Measurements from ENCODE around the gene DHRSX. TPM values are rescaled to one million over a fixed set of nuclear protein-coding genes. Genes with fewer than 3 reads are reported as not detected.
A peak's percentile ranks its signal among the peaks of the same experiment; 100 is the strongest.
"Not testable (repeated sequence)": the region's sequence is repeated elsewhere in the genome, so short reads cannot be mapped to it uniquely, and the experiment has no call there.

Gene DHRSX
- total and polyA plus RNA-seq, 11 donors, result 14.6 to 36.1 (median 24.1) TPM

DNA sequence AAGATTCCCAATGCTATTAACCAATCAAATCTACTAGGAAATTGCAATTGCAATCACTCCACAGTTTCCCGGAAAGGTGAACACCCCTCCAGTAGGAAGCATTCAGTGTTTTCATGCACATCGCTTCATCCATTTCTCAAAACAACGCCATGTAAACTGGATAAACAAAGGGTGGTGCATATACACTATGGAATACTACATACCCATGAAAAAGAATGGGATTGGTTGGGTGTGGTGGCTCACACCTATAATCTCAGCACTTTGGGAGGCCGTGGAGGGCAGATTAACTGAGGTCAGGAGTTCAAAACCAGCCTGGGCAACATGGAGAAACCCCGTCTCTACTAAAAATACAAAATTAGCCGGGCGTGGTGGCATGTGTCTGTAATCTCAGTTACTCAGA, 29.1 kb downstream of the DHRSX start:
- Histone ChIP-seq H3K27ac (no peak overlapping the region), H3K36me3 (peaks cover 0 to 7% (median 0%) of the 10 kb centered on the region in 9 donors), H3K27me3 (no peaks in the 10 kb centered on the region), H3K4me3 (no peak overlapping the region), H3K4me1 (peaks cover 0 to 5% (median 0%) of the 10 kb centered on the region in 12 donors), H3K9me3 (no peaks in the 10 kb centered on the region)
- ATAC-seq (no peak), DNase-seq (no peak)
- WGBS, 4 donors, result 91 to 99% (median 92%) methylated on average over 7 of the region's 7 CpGs
- intact Hi-C loops (cut with DNase I), result no loop called here
- TF ChIP-seq, protein P1, sequence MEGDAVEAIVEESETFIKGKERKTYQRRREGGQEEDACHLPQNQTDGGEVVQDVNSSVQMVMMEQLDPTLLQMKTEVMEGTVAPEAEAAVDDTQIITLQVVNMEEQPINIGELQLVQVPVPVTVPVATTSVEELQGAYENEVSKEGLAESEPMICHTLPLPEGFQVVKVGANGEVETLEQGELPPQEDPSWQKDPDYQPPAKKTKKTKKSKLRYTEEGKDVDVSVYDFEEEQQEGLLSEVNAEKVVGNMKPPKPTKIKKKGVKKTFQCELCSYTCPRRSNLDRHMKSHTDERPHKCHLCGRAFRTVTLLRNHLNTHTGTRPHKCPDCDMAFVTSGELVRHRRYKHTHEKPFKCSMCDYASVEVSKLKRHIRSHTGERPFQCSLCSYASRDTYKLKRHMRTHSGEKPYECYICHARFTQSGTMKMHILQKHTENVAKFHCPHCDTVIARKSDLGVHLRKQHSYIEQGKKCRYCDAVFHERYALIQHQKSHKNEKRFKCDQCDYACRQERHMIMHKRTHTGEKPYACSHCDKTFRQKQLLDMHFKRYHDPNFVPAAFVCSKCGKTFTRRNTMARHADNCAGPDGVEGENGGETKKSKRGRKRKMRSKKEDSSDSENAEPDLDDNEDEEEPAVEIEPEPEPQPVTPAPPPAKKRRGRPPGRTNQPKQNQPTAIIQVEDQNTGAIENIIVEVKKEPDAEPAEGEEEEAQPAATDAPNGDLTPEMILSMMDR (IDR thresholded peaks at IDR 0.05), result no peak
- TF ChIP-seq POLR2A (IDR thresholded peaks at IDR 0.05), result no peak

DNA sequence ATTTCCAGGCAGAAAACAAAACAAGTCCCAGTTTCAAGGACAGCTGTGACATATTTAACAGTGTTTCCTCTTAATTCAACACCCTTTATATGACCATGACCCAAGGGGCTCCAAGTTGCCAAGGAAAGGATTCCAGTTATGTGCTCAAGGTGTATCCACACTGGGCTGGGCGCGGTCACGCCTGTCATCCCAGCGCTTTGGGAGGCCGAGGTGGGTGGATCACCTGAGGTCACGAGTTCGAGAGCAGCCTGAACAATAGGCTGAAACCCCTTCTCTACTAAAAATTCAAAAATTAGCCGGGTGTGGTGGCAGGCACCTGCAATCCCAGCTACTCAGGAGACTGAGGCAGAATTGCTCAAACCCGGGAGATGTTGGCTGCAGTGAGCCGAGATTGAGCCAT, 29.6 kb downstream of the DHRSX start:
- peak in 1 of 5 donors; percentile 25 for DNase-seq
- H3K36me3 ChIP-seq; H3K9me3 ChIP-seq; H3K27me3 ChIP-seq; H3K4me3 ChIP-seq; ATAC-seq; intact Hi-C loops (cut with DNase I); H3K27ac ChIP-seq; H3K4me1 ChIP-seq: not testable (repeated sequence)
- WGBS, 4 donors, result 92 to 97% (median 96%) methylated on average over 10 of the region's 10 CpGs

DNA sequence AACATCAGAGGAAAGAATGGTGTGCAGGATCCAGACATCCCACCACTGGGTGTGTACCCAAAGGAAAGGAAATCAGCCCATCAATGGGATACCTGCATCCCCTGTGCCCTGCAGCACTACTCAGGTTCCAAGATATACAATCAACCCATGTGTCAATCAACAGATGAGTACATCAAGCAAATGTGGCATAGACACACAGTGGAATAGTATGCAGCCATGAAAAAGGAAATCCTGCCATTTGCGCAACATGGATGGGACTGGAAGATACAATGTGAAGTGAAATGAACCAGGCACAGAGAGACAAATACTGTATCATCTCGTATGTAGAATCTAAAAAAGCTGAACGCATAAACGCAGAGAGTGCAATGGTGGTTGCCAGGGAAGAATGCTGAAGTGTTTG, 30.9 kb downstream of the DHRSX start:
- H3K9me3 ChIP-seq; H3K36me3 ChIP-seq; intact Hi-C loops (cut with DNase I); H3K27ac ChIP-seq; ATAC-seq; H3K4me3 ChIP-seq; DNase-seq; H3K4me1 ChIP-seq; H3K27me3 ChIP-seq: not testable (repeated sequence)
- WGBS, 4 donors, result 89 to 96% (median 92%) methylated on average over 4 of the region's 4 CpGs

DNA sequence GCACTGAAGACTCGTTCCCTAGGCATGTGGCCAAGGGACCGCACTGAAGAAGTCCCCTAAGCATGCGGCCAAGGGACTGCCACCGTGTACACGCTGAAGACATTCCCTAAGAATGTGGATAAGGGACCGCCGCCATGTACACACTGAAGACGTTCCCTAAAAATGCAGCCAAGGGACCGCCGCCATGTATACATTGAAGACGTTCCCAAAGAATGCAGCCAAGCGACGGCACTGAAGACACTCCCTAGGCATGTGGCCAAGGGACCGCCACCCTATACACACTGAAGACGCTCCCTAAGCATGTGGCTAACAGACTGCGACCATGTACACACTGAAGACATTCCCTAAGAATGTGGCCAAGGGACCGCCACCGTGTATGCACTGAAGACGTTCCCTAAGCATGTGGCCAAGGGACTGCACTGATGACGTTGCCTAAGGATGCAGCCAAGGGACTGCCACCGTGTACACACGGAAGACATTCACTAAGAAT, 31.5 kb downstream of the DHRSX start:
- H3K27me3 ChIP-seq, result no peaks in the 10 kb centered on the region
- DNase-seq (peak in 1 of 5 donors; percentile 35), ATAC-seq (no peak)
- intact Hi-C loops (cut with DNase I), result no loop called here
- no peak overlapping the region for H3K27ac ChIP-seq
- TF ChIP-seq, protein P1 (IDR thresholded peaks at IDR 0.05), result no peak
- no peak for TF ChIP-seq POLR2A (IDR thresholded peaks at IDR 0.05)
- H3K36me3 ChIP-seq, result peaks cover 0 to 7% (median 0%) of the 10 kb centered on the region in 9 donors
- no peaks in the 10 kb centered on the region for H3K9me3 ChIP-seq
- WGBS, 4 donors, result 92 to 96% (median 95%) methylated on average over 19 to 22 of the region's 22 CpGs
- H3K4me1 ChIP-seq, result no peaks in the 10 kb centered on the region
- no peak overlapping the region for H3K4me3 ChIP-seq

DNA sequence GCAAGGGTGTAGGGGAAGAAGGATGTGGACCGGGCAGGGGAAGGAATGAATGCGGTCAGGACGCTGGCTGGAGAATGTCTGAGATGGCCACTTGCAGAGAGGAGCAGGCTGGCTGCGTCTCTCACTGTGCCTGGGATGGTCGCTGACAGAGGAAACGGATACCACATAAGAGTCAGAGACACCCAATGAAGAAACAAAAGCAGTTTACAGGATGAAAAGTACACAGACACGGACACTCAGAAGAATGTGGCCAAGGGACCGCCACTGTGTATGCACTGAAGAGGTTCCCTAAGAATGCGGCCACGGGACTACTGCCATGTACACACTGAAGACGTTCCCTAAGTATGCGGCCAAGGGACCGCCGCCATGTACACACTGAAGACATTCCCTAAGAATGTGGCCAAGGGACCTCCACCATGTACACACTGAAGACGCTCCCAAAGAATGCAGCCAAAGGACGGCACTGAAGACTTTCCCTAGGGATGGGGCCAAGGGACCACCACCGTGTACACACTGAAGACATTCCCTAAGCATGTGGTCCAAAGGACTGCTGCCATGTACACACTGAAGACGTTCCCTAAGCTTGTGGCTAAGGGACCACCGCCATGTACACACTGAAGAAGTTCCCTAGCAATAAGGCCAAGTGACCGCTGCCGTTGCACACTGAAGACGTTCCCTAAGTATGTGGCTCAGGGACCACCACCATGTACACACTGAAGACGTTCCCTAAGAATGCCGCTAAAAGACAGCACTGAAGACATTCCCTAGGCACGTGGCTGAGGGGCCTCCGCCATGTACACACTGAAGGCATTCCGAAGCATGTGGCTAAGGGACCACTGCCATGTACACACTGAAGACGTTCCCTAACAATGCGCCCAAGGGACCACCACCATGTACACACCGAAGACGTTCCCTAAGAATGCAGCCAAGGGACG, 32.2 kb downstream of the DHRSX start:
- no peak for ATAC-seq
- Histone ChIP-seq H3K36me3 (peaks cover 0 to 7% (median 0%) of the 10 kb centered on the region in 9 donors), H3K27ac (no peak overlapping the region), H3K9me3 (no peaks in the 10 kb centered on the region), H3K27me3 (no peaks in the 10 kb centered on the region), H3K4me3 (no peak overlapping the region), H3K4me1 (peaks cover 0 to under 1% (median 0%) of the 10 kb centered on the region in 12 donors)
- 89 to 95% (median 90%) methylated on average over 29 to 32 of the region's 32 CpGs for WGBS, 4 donors
- intact Hi-C loops (cut with DNase I), result no loop called here
- TF ChIP-seq POLR2A (IDR thresholded peaks at IDR 0.05), result no peak
- peak in 1 of 5 donors; percentile 10 for DNase-seq

Data from heart left ventricle (tissue), 16 donors.